Measurements from ENCODE around the gene MCOLN2. TPM values are rescaled to one million over a fixed set of nuclear protein-coding genes. Genes with fewer than 3 reads are reported as not detected.

MCOLN2 gene
- total and polyA plus RNA-seq, 2 of the 4 experiments (the other 2 are of a cell fraction), result 0.43 to 0.54 TPM

- POLR2A ChIA-PET (ENCODE audit: unreplicated experiment), result no interaction called here
- H2AK5ac ChIP-seq (ENCODE audit: low read depth, low read length), result no peak overlapping the region
- no peaks in the 10 kb centered on the region for H4K20me1 ChIP-seq (ENCODE audit: insufficient read depth, low read length)
- peaks cover 2% of the 10 kb centered on the region; the same call in 1 of the 2 replicates for H3K9me1 ChIP-seq (ENCODE audit: insufficient read depth, low read length)
- H2AK9ac ChIP-seq (replicated peaks; ENCODE audit: low read depth, low read length, poor library complexity), result no peak overlapping the region
- no peaks in the 10 kb centered on the region for H3K36me3 ChIP-seq (ENCODE audit: control insufficient read depth, insufficient read depth, low read length)
- H3K4ac ChIP-seq (ENCODE audit: low read depth, low read length), result no peak overlapping the region
- H3K27ac ChIP-seq (ENCODE audit: insufficient read depth, low read length), result no peak overlapping the region
- peaks cover 5% of the 10 kb centered on the region for H3K27me3 ChIP-seq (ENCODE audit: control insufficient read depth, insufficient read depth, low read length)
- no peak overlapping the region for H3K56ac ChIP-seq (ENCODE audit: extremely low read depth, insufficient read depth, low read length)
- no peak overlapping the region for H3K4me3 ChIP-seq (ENCODE audit: insufficient read depth, low read depth, low read length)
- H4K5ac ChIP-seq (ENCODE audit: low read depth, low read length), result no peak overlapping the region
- no peak overlapping the region for H3K4me2 ChIP-seq (ENCODE audit: low read depth, low read length)
- H2AFZ ChIP-seq (replicated peaks; ENCODE audit: low read length, poor library complexity), result no peak overlapping the region
- no peak overlapping the region for H3K18ac ChIP-seq (ENCODE audit: low read depth, low read length)
- H2BK5ac ChIP-seq (ENCODE audit: low read depth, low read length, poor library complexity, severe bottlenecking), result no peak overlapping the region
- H3K9me3 ChIP-seq (ENCODE audit: control insufficient read depth, insufficient read depth, low read length), result no peaks in the 10 kb centered on the region
- peaks cover 5% of the 10 kb centered on the region for H3K4me1 ChIP-seq (ENCODE audit: control insufficient read depth, insufficient read depth, low read length)
- no peaks in the 10 kb centered on the region; a peak in 1 of 4 replicates for H3K79me1 ChIP-seq (ENCODE audit: low read depth in 1 of 2, low read length in 2 of 2)
- no TSS peak for BruUV-seq (replicated peaks)
- ATAC-seq (ENCODE audit: low read depth) (no peak), DNase-seq (peak; percentile 65)
- CTCF ChIA-PET, result interaction anchor here (0.8 kb wide), 1 partner anchor 979 kb away, joined by 3 read pairs; no protein-coding TSS in a partner anchor
- dilution Hi-C loops (cut with HindIII; ENCODE audit: low sequenced_read_pairs, unreplicated experiment) (no loop called here), intact Hi-C loops (cut with micrococcal nuclease) (no loop called here), in situ Hi-C loops (cut with MboI; ENCODE audit: low sequenced_read_pairs) (no loop called here)
- no peak overlapping the region for H4K8ac ChIP-seq (ENCODE audit: low read depth in 2 of 2, low read length in 2 of 2)
- no peak overlapping the region for H2BK15ac ChIP-seq (ENCODE audit: low read depth, low read length)
- H3K9ac ChIP-seq (ENCODE audit: low read depth, low read length), result no peak overlapping the region
- no peak overlapping the region for H4K91ac ChIP-seq (ENCODE audit: insufficient read depth, low read depth, low read length)
- TF ChIP-seq FOS (IDR thresholded peaks at IDR 0.05; ENCODE audit: low read depth, low read length), result no peak
- TF ChIP-seq CEBPB (IDR thresholded peaks at IDR 0.05; ENCODE audit: low read depth, low read length), result peak; percentile 58
- TF ChIP-seq RAD21 (IDR thresholded peaks at IDR 0.05; ENCODE audit: low read length), result no peak
- no peak overlapping the region for H3K23ac ChIP-seq (ENCODE audit: low read depth, low read length)
- no CpG with 5 or more reads among the region's 4 CpGs for WGBS, 2 experiments (ENCODE audit: extremely low coverage in 2 of 2, insufficient read length in 1 of 2)
- H2BK20ac ChIP-seq (ENCODE audit: low read depth, low read length), result no peak overlapping the region
- H2BK120ac ChIP-seq (ENCODE audit: low read depth, low read length), result no peak overlapping the region
- H3K14ac ChIP-seq (replicated peaks; ENCODE audit: low read depth, low read length), result no peak overlapping the region; the same call in 1 of the 2 replicates
Observed at GRCh38 chr1:84887261-84887934, 109.5 kb downstream of the MCOLN2 start.

All from IMR-90 (cell line).